H9 (cell line): ENCODE measurements around the gene VPS54. TPM values are rescaled to one million over a fixed set of nuclear protein-coding genes. Genes with fewer than 3 reads are reported as not detected.

Source experiments
- DNase-seq: peaks from one replicate; pipeline ENCODE4 v3.0.0-alpha.2; 2017
- H2AFZ ChIP-seq: one replicate; pipeline ENCODE4 v1.6.1; 2013; ENCODE audit warnings: mild to moderate bottlenecking, low read length, control low read depth, moderate library complexity
- H2AK5ac ChIP-seq: 2 replicates; pipeline ENCODE4 v1.6.1; 2013; ENCODE audit warnings: low read length, control low read depth, mixed read lengths; ENCODE audit not compliant: insufficient read length
- H2BK120ac ChIP-seq: one replicate; pipeline ENCODE4 v1.6.1; 2013; ENCODE audit warnings: low read depth, mild to moderate bottlenecking, low read length, control low read depth, inconsistent platforms; ENCODE audit not compliant: poor library complexity, severe bottlenecking
- H2BK12ac ChIP-seq: 2 replicates; pipeline ENCODE4 v1.6.1; 2013; ENCODE audit warnings: low read length, control low read depth, mixed read lengths, low read depth; ENCODE audit not compliant: insufficient read length
- H2BK15ac ChIP-seq: 2 replicates; pipeline ENCODE4 v1.6.1; 2013; ENCODE audit warnings: low read depth, low read length, control low read depth
- H2BK20ac ChIP-seq: one replicate; pipeline ENCODE4 v1.6.1; 2013; ENCODE audit warnings: low read depth, mild to moderate bottlenecking, low read length, control low read depth, inconsistent platforms; ENCODE audit not compliant: poor library complexity, severe bottlenecking
- H2BK5ac ChIP-seq: 2 replicates; pipeline ENCODE4 v1.6.1; 2013; ENCODE audit warnings: low read length, control low read depth, mixed read lengths; ENCODE audit not compliant: insufficient read length
- H3K14ac ChIP-seq: 2 replicates; pipeline ENCODE4 v1.6.1; 2013; ENCODE audit warnings: low read length, control low read depth; ENCODE audit not compliant: insufficient read depth
- H3K18ac ChIP-seq: 2 replicates; pipeline ENCODE4 v1.6.1; 2013; ENCODE audit warnings: low read depth, mild to moderate bottlenecking, mixed read lengths, low read length, control low read depth; ENCODE audit not compliant: insufficient read length
- H3K23ac ChIP-seq: 2 replicates; pipeline ENCODE4 v1.6.1; 2013; ENCODE audit warnings: low read length, control low read depth, mixed read lengths, low read depth; ENCODE audit not compliant: insufficient read length
- H3K23me2 ChIP-seq: 2 replicates; pipeline ENCODE4 v1.6.1; 2013; ENCODE audit warnings: low read depth, mild to moderate bottlenecking, mixed read lengths, low read length, control low read depth; ENCODE audit not compliant: insufficient read length, poor library complexity, severe bottlenecking
- H3K27ac ChIP-seq: 2 replicates; pipeline ENCODE4 v1.5.1; 2013; ENCODE audit warnings: low read length, control low read depth, mixed read lengths, low read depth; ENCODE audit not compliant: insufficient read length
- H3K27me3 ChIP-seq: 2 replicates; pipeline ENCODE4 v1.6.1; 2013; ENCODE audit warnings: low read length, control low read depth, inconsistent platforms; ENCODE audit not compliant: insufficient read depth
- H3K4ac ChIP-seq: 2 replicates; pipeline ENCODE4 v1.6.1; 2013; ENCODE audit warnings: low read depth, mild to moderate bottlenecking, control low read depth, inconsistent platforms, low read length, moderate library complexity
- H3K4me1 ChIP-seq: 2 replicates; pipeline ENCODE4 v1.6.1; 2013; ENCODE audit warnings: low read length, control low read depth, inconsistent platforms; ENCODE audit not compliant: insufficient read depth
- H3K4me2 ChIP-seq: 2 replicates; pipeline ENCODE4 v1.6.1; 2013; ENCODE audit warnings: low read length, control low read depth, mixed read lengths; ENCODE audit not compliant: insufficient read length, insufficient read depth
- H3K56ac ChIP-seq: 2 replicates; pipeline ENCODE4 v1.6.1; 2013; ENCODE audit warnings: low read depth, mild to moderate bottlenecking, mixed read lengths, low read length, control low read depth; ENCODE audit not compliant: insufficient read length
- H3K79me1 ChIP-seq: 2 replicates; pipeline ENCODE4 v1.6.1; 2013; ENCODE audit warnings: low read depth, mild to moderate bottlenecking, moderate library complexity, low read length, control low read depth, inconsistent platforms; ENCODE audit not compliant: insufficient read depth, poor library complexity, severe bottlenecking
- H3K79me2 ChIP-seq: 2 replicates; pipeline ENCODE4 v1.6.1; 2013; ENCODE audit warnings: low read length, control low read depth, inconsistent platforms; ENCODE audit not compliant: insufficient read depth
- H3K9ac ChIP-seq: 2 replicates; pipeline ENCODE4 v1.6.1; 2013; ENCODE audit warnings: low read length, control low read depth, mixed read lengths; ENCODE audit not compliant: insufficient read length; ENCODE audit errors: extremely low read depth
- H3K9me3 ChIP-seq: one replicate; pipeline ENCODE4 v1.6.1; 2013; ENCODE audit warnings: low read depth, low read length, inconsistent platforms; ENCODE audit not compliant: control insufficient read depth
- H3T11ph ChIP-seq: one replicate; pipeline ENCODE4 v1.6.1; 2013; ENCODE audit warnings: mild to moderate bottlenecking, low read length, control low read depth, inconsistent platforms
- H4K20me1 ChIP-seq: one replicate; pipeline ENCODE4 v1.6.1; 2013; ENCODE audit not compliant: control insufficient read depth, insufficient read length, insufficient read depth
- H4K5ac ChIP-seq: 2 replicates; pipeline ENCODE4 v1.6.1; 2013; ENCODE audit warnings: low read depth, mild to moderate bottlenecking, mixed read lengths, low read length, control low read depth; ENCODE audit not compliant: insufficient read length
- H4K8ac ChIP-seq: replicated peaks from 2 replicates; pipeline ENCODE4 v1.6.1; 2013; ENCODE audit warnings: low read length, control low read depth, mixed read lengths, low read depth; ENCODE audit not compliant: insufficient read length
- H4K91ac ChIP-seq: 2 replicates; pipeline ENCODE4 v1.6.1; 2013; ENCODE audit warnings: low read depth, mild to moderate bottlenecking, moderate library complexity, mixed read lengths, low read length, control low read depth; ENCODE audit not compliant: insufficient read length
- H3K27ac Mint-ChIP-seq, 3 experiments: 2 replicates in 2 of 3; 3 replicates in 1 of 3; pipeline ENCODE4 v1.8.0; 2020 to 2021; ENCODE audit warnings: mixed read lengths in 3 of 3, mild to moderate bottlenecking in 1 of 3, moderate library complexity in 1 of 3
- H3K27me3 Mint-ChIP-seq: 2 replicates; pipeline ENCODE4 v1.8.0; 2021; ENCODE audit warnings: low read depth, mild to moderate bottlenecking, moderate library complexity, mixed read lengths
- H3K36me3 Mint-ChIP-seq, 3 experiments: 2 replicates in 2 of 3; 3 replicates in 1 of 3; pipeline ENCODE4 v1.8.0; 2020 to 2021; ENCODE audit warnings: low read depth in 3 of 3, mixed read lengths in 3 of 3; ENCODE audit not compliant: insufficient read depth in 1 of 3
- H3K4me1 Mint-ChIP-seq, 2 experiments: 2 replicates each; pipeline ENCODE4 v1.8.0; 2020; ENCODE audit warnings: mixed read lengths in 2 of 2
- H3K4me3 Mint-ChIP-seq, 2 experiments: 2 replicates in 1 of 2; 3 replicates in 1 of 2; pipeline ENCODE4 v1.8.0; 2020 to 2021; ENCODE audit warnings: mild to moderate bottlenecking in 2 of 2, mixed read lengths in 2 of 2, moderate library complexity in 1 of 2
- H3K9me3 Mint-ChIP-seq, 2 experiments: 2 replicates in 1 of 2; 3 replicates in 1 of 2; pipeline ENCODE4 v1.8.0; 2020; ENCODE audit warnings: mild to moderate bottlenecking in 2 of 2, mixed read lengths in 2 of 2, moderate library complexity in 1 of 2
- CTCF ChIP-seq: fragments of 200-600 bp; sonication (generic); conservative IDR thresholded peaks from 3 replicates; pipeline ENCODE4 v1.8.0; 2021; ENCODE audit warnings: antibody characterized with exemption, mild to moderate bottlenecking
- WGBS: extraction: QIAGEN DNeasy Blood & Tissue Kit; methylation state at CpG from one replicate; pipeline ENCODE4 v1.1.7; 2013; ENCODE audit warnings: missing lambda C conversion rate, low lambda C conversion rate, mixed read lengths; ENCODE audit not compliant: insufficient read length; ENCODE audit errors: extremely low coverage; 5-methylcytosine and 5-hydroxymethylcytosine counted together
- total RNA-seq: library from RNA; stranded (reverse); gene quantifications from 2 replicates; pipeline ENCODE4 v1.2.1, GENCODE V29; 2021

The VPS54 gene
- total RNA-seq, 1 experiment from 2014 or later = 13.4 TPM

GRCh38 chr2:63875559-63876245, 143.5 kb downstream of the VPS54 start:
- Histone ChIP-seq H3K27me3 (no peaks in the 10 kb centered on the region), H3K23me2 (no peaks in the 10 kb centered on the region), H3K27ac (no peak overlapping the region), H3K79me1 (peaks cover 6% of the 10 kb centered on the region), H2AK5ac (no peak overlapping the region), H2AFZ (no peak overlapping the region), H4K5ac (no peak overlapping the region), H3K14ac (no peak overlapping the region), H4K91ac (no peak overlapping the region), H3K56ac (no peak overlapping the region), H3K4me1 (peaks cover 7% of the 10 kb centered on the region; the same call in 1 of the 2 replicates), H4K8ac (no peak overlapping the region), H3K9ac (no peak overlapping the region), H3K4me2 (no peak overlapping the region), H2BK12ac (no peak overlapping the region), H2BK120ac (no peak overlapping the region), H3K9me3 (no peaks in the 10 kb centered on the region), H4K20me1 (no peaks in the 10 kb centered on the region), H2BK20ac (no peak overlapping the region), H3K4ac (no peak overlapping the region), H3K18ac (no peak overlapping the region), H2BK5ac (no peak overlapping the region), H3T11ph (no peak overlapping the region), H3K79me2 (peaks cover 21% of the 10 kb centered on the region; the same call in 1 of the 2 replicates), H2BK15ac (no peak overlapping the region), H3K23ac (no peak overlapping the region)
- peaks cover 55 to 81% (median 80%) of the 10 kb centered on the region in 3 experiments; a peak in 6 of 7 replicates for H3K36me3 Mint-ChIP-seq
- WGBS = no CpG with 5 or more reads among the region's 3 CpGs
- 0 out of 5 replicates have a peak, but pooled peaks cover 0 to 2% of the 10 kb centered on the region in 2 experiments for H3K9me3 Mint-ChIP-seq
- peaks cover 72 to 87% of the 10 kb centered on the region in 2 experiments for H3K4me1 Mint-ChIP-seq
- no peaks in the 10 kb centered on the region for H3K27me3 Mint-ChIP-seq
- no peak overlapping the region for H3K4me3 Mint-ChIP-seq
- no peak for DNase-seq
- H3K27ac Mint-ChIP-seq = peak overlapping the region in 2 of 3 experiments; percentile 65 to 92; a peak in 4 of 7 replicates
- TF ChIP-seq CTCF = no peak
